Urothelium cell line (cell line): Measurements from ENCODE around the gene RASAL3.

Source experiments
- DNase-seq: peaks from one replicate; pipeline ENCODE4 v3.0.0; 2011; ENCODE audit warnings: low spot score, mixed read lengths
- FAIRE-seq: peaks from 2 replicates; lab custom pipeline; 2011; peaks lifted over from hg19 to GRCh38; lab: Jason Lieb, UNC

The RASAL3 gene

GRCh38 chr19:15436012-15436825 is 28.1 kb downstream of the RASAL3 start:
- no peak for DNase-seq
- FAIRE-seq: no peak

DNA sequence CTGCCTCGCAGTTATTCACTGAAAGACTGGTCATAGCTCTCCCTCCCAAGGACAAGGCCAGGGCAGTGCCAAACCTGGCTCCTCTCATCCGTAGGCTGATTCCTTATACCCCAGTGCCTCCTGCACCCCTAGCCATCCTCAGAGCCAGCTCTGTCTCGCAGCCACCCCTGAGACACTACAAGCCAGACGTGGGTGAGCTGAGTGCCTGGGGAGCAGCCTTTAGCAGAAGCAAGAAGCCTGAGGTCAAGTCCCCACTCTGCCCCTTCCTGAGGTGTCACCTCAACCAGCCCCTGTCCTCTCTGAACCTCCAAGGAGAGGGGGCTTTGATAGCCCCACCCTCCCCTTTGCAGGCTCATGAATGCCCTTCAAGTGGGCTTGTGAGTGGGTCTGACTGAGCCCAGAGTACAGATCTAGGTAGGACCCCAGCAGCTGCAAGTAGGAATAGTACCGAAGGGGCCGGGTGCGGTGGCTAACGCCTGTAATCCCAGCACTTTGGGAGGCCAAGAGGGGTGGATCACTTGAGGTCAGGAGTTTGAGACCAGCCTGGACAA is 30.8 kb downstream of the RASAL3 start:
- DNase-seq (no peak), FAIRE-seq (no peak)

GRCh38 chr19:15432629-15433518 is 31.5 kb downstream of the RASAL3 start:
- DNase-seq (peak; percentile 93), FAIRE-seq (no peak)

DNA sequence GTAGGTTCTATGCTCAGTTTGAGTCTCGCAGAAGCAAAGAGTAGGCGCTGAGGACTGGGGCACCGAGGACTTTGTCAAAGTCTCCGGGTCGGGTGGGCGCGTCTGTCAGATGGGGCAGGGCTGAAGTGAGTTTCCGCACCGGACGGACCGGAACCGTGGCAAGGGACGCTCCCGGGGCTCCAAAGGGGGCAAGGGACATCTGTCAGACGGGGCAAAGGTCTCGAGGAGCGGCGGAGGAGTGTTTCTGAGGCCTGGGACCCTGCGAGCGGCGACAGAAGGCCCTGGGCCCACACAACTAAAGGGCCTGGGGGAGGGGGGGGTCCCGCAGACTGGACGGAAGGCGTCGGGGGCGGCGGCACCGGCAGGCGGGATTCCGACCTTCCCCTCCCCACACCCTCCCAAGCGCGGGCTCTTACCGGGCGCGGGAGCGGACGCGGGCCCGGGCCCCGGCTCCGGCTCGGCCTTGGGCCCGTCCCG is 32.3 kb downstream of the RASAL3 start:
- FAIRE-seq: no peak

DNA sequence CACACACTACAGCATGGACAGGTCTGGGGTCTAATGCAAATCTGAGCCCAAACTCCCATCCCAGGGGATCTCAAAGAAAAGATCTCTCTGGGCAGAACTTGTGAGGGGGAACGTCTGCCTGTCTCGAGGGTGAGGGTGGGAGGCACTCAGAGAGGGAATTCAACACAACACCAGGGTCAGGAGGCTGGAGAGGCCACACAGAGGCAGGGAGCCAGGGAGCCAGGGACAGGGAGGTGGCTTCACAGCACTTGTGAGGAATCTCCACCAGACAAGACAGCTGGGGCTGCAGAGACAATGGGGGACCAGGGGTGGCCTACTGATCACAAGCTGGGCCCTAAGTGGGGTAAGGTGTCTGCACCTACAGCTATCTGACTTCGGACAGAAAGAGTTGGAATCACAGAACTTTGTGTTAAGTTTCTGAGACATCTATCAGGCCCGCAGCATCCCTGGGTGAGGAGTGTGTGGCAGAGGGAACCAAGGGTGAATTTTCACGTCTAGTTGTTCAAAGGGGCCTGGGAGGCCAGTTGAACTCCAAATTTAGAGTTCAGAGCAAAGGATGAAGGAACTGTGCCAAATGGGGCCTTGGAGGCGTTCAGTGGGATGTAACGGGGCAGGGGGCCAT is 32.8 kb downstream of the RASAL3 start:
- FAIRE-seq (no peak), DNase-seq (no peak)

More for the DNA sequence above, 32.3 kb downstream of the RASAL3 start:
- DNase-seq: no peak

GRCh38 chr19:15430526-15431120 is 33.7 kb downstream of the RASAL3 start:
- FAIRE-seq (no peak), DNase-seq (no peak)

DNA sequence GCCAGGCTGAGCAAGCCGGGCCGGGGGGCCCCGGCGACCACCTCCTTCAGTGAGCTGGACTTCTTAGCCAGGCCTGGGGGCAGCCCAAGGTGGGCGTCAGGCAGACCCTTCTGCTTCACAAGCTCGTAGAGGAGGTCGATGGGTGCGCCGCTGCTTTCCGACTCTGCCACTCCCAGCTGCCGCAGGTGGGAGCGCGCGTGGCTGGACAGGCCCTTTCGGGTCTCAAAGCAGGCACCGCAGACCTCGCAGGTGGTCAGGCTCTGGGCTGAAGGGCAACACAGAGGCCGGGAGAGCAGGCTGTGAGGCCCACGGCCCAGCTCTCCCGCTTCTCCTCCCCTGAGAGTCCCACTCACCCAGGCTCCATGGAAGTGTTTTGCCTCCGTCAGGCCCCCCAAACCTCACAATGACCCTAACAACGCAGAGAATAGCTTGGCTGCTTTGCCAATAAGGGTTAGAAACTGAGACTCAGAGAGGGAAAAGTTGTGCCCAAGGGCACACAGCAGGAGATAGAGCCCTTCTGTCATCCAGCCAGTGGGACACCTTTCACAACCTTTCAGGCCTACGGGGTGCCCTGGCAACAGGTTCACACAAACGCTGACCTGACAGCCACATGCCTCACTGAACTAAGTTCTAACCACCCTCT is 34.4 kb downstream of the RASAL3 start:
- FAIRE-seq (no peak), DNase-seq (no peak)

DNA sequence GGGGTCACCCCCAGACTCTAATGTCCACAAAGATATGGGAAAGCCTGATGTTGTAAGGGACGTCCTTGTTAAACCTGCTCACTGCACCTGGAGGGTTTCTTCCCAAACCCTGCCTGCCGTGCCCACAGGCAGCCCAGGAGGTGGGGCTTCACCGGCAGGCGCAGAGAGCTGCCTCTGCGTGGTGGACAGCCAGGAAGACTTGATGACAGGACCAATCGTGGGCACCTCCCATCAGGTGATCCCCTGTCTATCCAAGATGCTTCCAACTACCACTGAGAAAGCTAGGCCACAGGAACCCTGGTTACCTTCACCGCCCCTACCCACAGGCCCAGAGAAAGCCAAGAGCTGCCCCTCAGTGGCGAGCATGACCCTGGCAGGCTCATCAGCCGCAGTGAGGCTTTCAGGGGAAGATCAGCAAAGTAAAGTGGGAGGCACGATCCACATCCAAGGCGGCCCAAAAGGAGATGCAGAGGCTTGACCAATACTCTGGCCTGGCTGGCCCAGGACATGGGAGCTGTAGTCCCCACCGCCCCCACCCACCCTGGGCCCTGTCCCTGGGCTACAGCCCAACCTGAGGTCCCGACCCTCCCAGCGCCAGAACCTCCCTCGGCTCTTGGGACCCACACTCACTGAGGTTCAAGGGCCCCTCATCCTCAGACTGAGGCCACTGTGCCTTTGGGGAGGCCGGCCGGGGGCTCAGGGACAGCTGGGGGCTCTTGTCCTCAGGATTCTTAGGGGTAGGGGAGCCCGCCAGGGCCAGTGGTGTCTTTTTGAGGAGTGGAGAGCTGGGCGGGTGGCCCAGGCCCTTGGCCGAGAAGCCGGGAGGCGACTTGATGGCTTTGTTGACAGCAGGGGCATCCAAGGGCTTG is 35.2 kb downstream of the RASAL3 start:
- no peak for DNase-seq
- FAIRE-seq: no peak

- no peak for FAIRE-seq
- no peak for DNase-seq
Measured at GRCh38 chr19:15427991-15428471, 36.3 kb downstream of the RASAL3 start.

- DNase-seq (no peak), FAIRE-seq (no peak)
Measured at GRCh38 chr19:15427350-15427700, 37.0 kb downstream of the RASAL3 start.

DNA sequence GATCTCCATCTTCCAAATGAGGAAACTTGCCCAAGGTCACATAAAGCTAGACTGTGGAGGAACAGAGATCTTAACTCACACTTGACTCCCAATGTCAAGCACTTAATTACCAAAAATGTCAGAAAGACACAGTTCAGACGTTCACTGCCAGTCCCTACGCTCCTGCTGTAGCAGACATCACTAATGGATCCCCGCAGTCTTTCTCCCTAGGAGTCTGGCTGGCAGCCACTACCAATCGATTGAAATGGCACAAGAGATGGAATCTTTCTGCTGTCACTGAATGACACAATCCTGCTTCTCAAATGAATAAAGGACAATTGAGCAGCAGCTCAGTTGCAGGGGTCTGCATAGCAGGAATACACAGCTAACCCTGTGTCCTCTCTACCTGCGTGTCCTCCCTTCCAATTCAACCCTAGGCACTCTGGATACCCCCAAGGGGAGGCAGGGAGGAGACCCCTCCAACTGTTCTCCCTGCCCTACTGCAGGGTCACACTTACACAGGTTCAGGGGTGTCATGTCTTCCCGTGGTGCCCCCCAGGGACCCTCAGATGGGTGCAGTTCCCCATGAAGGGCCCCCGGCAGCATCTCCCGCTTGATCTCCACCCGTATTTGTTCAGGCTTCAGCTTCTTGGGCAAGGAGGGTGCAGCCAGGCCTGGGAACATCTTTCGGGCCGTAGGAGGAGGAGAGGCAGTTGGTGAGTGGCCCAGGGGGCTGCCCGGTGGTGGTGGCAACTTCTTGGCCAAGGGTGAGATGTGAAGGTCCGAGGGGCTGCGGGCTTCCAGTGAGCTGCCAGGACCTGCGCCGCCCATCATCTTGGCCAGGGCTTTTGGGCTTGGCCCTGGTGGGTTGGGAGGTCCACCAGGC is 37.6 kb downstream of the RASAL3 start:
- DNase-seq: no peak
- FAIRE-seq: no peak

GRCh38 chr19:15425321-15425950 is 38.9 kb downstream of the RASAL3 start:
- FAIRE-seq: no peak
- DNase-seq: no peak

GRCh38 chr19:15424692-15425272 is 39.6 kb downstream of the RASAL3 start:
- FAIRE-seq: no peak
- DNase-seq: no peak

GRCh38 chr19:15424121-15424520 is 40.2 kb downstream of the RASAL3 start:
- FAIRE-seq (no peak), DNase-seq (no peak)

DNA sequence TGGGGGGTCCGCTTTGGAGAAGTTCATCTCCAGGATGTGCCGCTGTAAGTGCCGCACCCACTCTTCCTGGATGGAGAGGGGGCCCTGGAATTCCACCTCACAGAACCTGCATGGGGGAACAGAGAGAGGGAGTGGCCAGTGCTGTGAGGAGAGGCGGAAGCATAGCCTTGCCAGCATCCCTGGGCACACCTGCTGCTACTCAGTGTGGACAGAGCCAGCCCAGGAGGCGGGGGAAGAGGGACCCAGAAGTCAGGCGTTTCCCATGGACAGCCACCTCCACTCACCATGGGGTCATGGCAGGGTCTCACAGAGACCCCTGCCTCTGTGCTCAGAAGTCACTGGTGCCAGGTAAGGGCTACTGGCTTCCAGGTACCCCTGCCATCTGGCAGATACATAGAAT is 41.2 kb downstream of the RASAL3 start:
- FAIRE-seq (no peak), DNase-seq (no peak)

DNA sequence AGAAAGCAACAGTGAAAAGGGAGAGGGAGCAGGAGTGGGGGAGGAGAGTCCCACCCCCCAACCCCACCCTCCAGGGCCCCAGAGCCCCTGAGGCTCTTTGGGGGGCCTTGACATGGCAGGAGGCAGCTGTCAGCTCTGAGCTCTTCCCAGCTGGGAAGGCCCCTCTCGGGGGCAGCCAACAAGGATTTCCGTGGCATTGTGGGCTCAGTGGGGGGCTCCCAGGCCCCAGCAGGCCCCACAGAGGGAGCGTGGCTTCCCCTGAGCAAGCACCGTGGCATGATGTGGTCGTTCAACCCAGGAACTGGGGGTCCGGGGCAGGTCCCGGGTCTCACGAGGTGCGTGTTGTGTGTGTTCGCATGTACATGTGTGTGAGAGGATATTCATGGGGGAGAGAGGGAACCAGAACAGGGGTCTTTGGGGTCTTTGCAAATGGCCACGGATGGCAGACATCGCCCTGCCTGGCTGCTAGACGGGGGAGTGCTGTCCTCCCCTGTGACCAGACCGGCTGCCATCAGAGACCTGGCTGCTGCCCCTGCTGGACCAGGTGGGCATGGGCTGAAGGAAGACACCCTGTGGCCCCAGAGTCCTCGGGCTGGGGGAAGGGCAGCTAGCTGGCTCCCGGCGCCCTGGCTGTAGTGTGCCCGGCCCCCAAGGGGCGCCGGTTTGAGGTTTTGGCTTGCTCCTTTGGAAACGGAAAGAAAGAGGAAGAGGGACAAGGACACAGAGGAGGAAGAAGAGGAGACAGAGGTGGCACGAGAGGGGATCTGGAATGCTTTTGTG is 41.9 kb downstream of the RASAL3 start:
- FAIRE-seq: no peak
- DNase-seq: no peak
